ENCODE measurements around the gene CADM1. TPM values are rescaled to one million over a fixed set of nuclear protein-coding genes. Genes with fewer than 3 reads are reported as not detected.

CADM1 gene
- total RNA-seq, 1 donor, result 86.5 TPM

GRCh38 chr11:115249061-115249578 lies 255.1 kb downstream of the CADM1 start:
- H4K20me1 ChIP-seq (ENCODE audit: insufficient read depth, low read length), result no peaks in the 10 kb centered on the region
- H3K36me3 ChIP-seq (ENCODE audit: insufficient read depth, low read length), result no peaks in the 10 kb centered on the region
- DNase-seq (ENCODE audit: insufficient read length, low spot score, missing footprints), result no peak
- H3K27me3 ChIP-seq (ENCODE audit: insufficient read depth, low read length), result no peaks in the 10 kb centered on the region
- no peak overlapping the region for H3K27ac ChIP-seq (ENCODE audit: low read depth, low read length)
- TF ChIP-seq CTCF (IDR thresholded peaks at IDR 0.05; ENCODE audit: extremely low read depth, low read depth, low read length), result no peak
- no peak overlapping the region for H3K4me2 ChIP-seq (ENCODE audit: insufficient read depth, low read length)
- no peak overlapping the region for H3K4me3 ChIP-seq (ENCODE audit: insufficient read depth, low read length)
- H3K9me3 ChIP-seq (ENCODE audit: low read depth, low read length), result no peaks in the 10 kb centered on the region
- H3K4me1 ChIP-seq (ENCODE audit: insufficient read depth, low read length), result no peaks in the 10 kb centered on the region
- H3K79me2 ChIP-seq (ENCODE audit: insufficient read depth, low read length), result no peaks in the 10 kb centered on the region
- no peak overlapping the region for H2AFZ ChIP-seq (ENCODE audit: low read length)

GRCh38 chr11:115247953-115248352 lies 256.3 kb downstream of the CADM1 start:
- no peaks in the 10 kb centered on the region for H3K79me2 ChIP-seq (ENCODE audit: insufficient read depth, low read length)
- no peaks in the 10 kb centered on the region for H4K20me1 ChIP-seq (ENCODE audit: insufficient read depth, low read length)
- no peaks in the 10 kb centered on the region for H3K9me3 ChIP-seq (ENCODE audit: low read depth, low read length)
- no peak overlapping the region for H3K4me3 ChIP-seq (ENCODE audit: insufficient read depth, low read length)
- no peaks in the 10 kb centered on the region for H3K27me3 ChIP-seq (ENCODE audit: insufficient read depth, low read length)
- H3K4me1 ChIP-seq (ENCODE audit: insufficient read depth, low read length), result no peaks in the 10 kb centered on the region
- no peak for TF ChIP-seq CTCF (IDR thresholded peaks at IDR 0.05; ENCODE audit: extremely low read depth, low read depth, low read length)
- H3K36me3 ChIP-seq (ENCODE audit: insufficient read depth, low read length), result no peaks in the 10 kb centered on the region
- no peak overlapping the region for H2AFZ ChIP-seq (ENCODE audit: low read length)
- no peak for DNase-seq (ENCODE audit: insufficient read length, low spot score, missing footprints)
- no peak overlapping the region for H3K27ac ChIP-seq (ENCODE audit: low read depth, low read length)
- H3K4me2 ChIP-seq (ENCODE audit: insufficient read depth, low read length), result no peak overlapping the region

- H3K79me2 ChIP-seq (ENCODE audit: insufficient read depth, low read length), result no peaks in the 10 kb centered on the region
- no peak overlapping the region for H3K4me3 ChIP-seq (ENCODE audit: insufficient read depth, low read length)
- no peaks in the 10 kb centered on the region for H3K36me3 ChIP-seq (ENCODE audit: insufficient read depth, low read length)
- no peak overlapping the region for H3K4me2 ChIP-seq (ENCODE audit: insufficient read depth, low read length)
- no peaks in the 10 kb centered on the region for H3K27me3 ChIP-seq (ENCODE audit: insufficient read depth, low read length)
- H2AFZ ChIP-seq (ENCODE audit: low read length), result no peak overlapping the region
- no peak for DNase-seq (ENCODE audit: insufficient read length, low spot score, missing footprints)
- H3K4me1 ChIP-seq (ENCODE audit: insufficient read depth, low read length), result no peaks in the 10 kb centered on the region
- H3K27ac ChIP-seq (ENCODE audit: low read depth, low read length), result no peak overlapping the region
- H3K9me3 ChIP-seq (ENCODE audit: low read depth, low read length), result no peaks in the 10 kb centered on the region
- H4K20me1 ChIP-seq (ENCODE audit: insufficient read depth, low read length), result no peaks in the 10 kb centered on the region
- TF ChIP-seq CTCF (IDR thresholded peaks at IDR 0.05; ENCODE audit: extremely low read depth, low read depth, low read length), result no peak
These were observed 256.9 kb downstream of the CADM1 start for GRCh38 chr11:115247361-115247760.

GRCh38 chr11:115244758-115245157 lies 259.5 kb downstream of the CADM1 start:
- Histone ChIP-seq H4K20me1 (ENCODE audit: insufficient read depth, low read length) (no peaks in the 10 kb centered on the region), H2AFZ (ENCODE audit: low read length) (peak overlapping the region; percentile 54), H3K4me3 (ENCODE audit: insufficient read depth, low read length) (no peak overlapping the region), H3K4me1 (ENCODE audit: insufficient read depth, low read length) (no peaks in the 10 kb centered on the region), H3K36me3 (ENCODE audit: insufficient read depth, low read length) (no peaks in the 10 kb centered on the region), H3K27me3 (ENCODE audit: insufficient read depth, low read length) (no peaks in the 10 kb centered on the region), H3K79me2 (ENCODE audit: insufficient read depth, low read length) (no peaks in the 10 kb centered on the region), H3K9me3 (ENCODE audit: low read depth, low read length) (no peaks in the 10 kb centered on the region), H3K4me2 (ENCODE audit: insufficient read depth, low read length) (no peak overlapping the region), H3K27ac (ENCODE audit: low read depth, low read length) (no peak overlapping the region)
- TF ChIP-seq CTCF (IDR thresholded peaks at IDR 0.05; ENCODE audit: extremely low read depth, low read depth, low read length), result no peak
- no peak for DNase-seq (ENCODE audit: insufficient read length, low spot score, missing footprints)

Measured in osteoblast (primary cell).